Measurements from ENCODE around the gene ADAMTS16. TPM values are rescaled to one million over a fixed set of nuclear protein-coding genes. Genes with fewer than 3 reads are reported as not detected.

Gene ADAMTS16
- total RNA-seq, 1 experiment from 2014 or later = 30.1 TPM

DNA sequence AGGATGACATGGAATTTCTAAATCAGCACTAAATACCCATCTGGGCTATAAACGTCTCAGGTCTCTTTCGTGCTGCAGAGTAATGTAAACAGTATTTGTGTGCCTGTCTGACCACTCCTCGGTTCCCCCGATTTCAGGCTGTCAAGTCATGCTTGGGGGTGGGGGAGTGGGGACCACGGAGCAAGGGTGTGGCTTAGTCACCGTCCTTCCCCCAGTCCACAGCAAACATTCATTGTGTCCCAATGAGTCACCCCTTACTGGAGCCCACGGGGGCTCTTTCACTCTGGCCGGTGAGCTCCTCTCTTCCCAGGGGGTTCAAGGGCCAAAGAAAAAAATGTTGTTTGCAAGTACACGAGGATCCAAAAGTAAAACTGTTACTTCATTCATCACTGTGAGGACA, 210.0 kb downstream of the ADAMTS16 start:
- Mint-ChIP-seq H3K9me3 (peaks cover 16% of the 10 kb centered on the region), H3K27ac (no peak overlapping the region), H3K36me3 (no peaks in the 10 kb centered on the region), H3K27me3 (ENCODE audit: low read depth) (peaks cover 7% of the 10 kb centered on the region; the same call in 1 of the 2 replicates), H3K4me3 (no peak overlapping the region), H3K4me1 (peaks cover 9% of the 10 kb centered on the region; the same call in 1 of the 2 replicates)
- ATAC-seq = no peak
- POLR2A ChIA-PET = no interaction called here
- CTCF ChIA-PET = interaction anchor here (0.5 to 2.1 kb wide), 2 partner anchors 57 to 117 kb away, joined by 3 to 4 read pairs; no protein-coding TSS in a partner anchor
- DNase-seq (ENCODE audit: low spot score) = no peak
- no peak for TF ChIP-seq SMAD3 (CRISPR knock-in tag; IDR thresholded peaks at IDR 0.05; ENCODE audit: borderline replicate concordance)
- no peak for TF ChIP-seq NR2C2 (CRISPR knock-in tag; IDR thresholded peaks at IDR 0.05)
- TF ChIP-seq, protein P1, sequence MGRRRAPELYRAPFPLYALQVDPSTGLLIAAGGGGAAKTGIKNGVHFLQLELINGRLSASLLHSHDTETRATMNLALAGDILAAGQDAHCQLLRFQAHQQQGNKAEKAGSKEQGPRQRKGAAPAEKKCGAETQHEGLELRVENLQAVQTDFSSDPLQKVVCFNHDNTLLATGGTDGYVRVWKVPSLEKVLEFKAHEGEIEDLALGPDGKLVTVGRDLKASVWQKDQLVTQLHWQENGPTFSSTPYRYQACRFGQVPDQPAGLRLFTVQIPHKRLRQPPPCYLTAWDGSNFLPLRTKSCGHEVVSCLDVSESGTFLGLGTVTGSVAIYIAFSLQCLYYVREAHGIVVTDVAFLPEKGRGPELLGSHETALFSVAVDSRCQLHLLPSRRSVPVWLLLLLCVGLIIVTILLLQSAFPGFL (CRISPR knock-in tag; IDR thresholded peaks at IDR 0.05; ENCODE audit: borderline replicate concordance) = no peak
- no peak for TF ChIP-seq FOXP4 (CRISPR knock-in tag; IDR thresholded peaks at IDR 0.05)
- no peak for TF ChIP-seq PRRX2 (CRISPR knock-in tag; IDR thresholded peaks at IDR 0.05)
- TF ChIP-seq, protein P2, sequence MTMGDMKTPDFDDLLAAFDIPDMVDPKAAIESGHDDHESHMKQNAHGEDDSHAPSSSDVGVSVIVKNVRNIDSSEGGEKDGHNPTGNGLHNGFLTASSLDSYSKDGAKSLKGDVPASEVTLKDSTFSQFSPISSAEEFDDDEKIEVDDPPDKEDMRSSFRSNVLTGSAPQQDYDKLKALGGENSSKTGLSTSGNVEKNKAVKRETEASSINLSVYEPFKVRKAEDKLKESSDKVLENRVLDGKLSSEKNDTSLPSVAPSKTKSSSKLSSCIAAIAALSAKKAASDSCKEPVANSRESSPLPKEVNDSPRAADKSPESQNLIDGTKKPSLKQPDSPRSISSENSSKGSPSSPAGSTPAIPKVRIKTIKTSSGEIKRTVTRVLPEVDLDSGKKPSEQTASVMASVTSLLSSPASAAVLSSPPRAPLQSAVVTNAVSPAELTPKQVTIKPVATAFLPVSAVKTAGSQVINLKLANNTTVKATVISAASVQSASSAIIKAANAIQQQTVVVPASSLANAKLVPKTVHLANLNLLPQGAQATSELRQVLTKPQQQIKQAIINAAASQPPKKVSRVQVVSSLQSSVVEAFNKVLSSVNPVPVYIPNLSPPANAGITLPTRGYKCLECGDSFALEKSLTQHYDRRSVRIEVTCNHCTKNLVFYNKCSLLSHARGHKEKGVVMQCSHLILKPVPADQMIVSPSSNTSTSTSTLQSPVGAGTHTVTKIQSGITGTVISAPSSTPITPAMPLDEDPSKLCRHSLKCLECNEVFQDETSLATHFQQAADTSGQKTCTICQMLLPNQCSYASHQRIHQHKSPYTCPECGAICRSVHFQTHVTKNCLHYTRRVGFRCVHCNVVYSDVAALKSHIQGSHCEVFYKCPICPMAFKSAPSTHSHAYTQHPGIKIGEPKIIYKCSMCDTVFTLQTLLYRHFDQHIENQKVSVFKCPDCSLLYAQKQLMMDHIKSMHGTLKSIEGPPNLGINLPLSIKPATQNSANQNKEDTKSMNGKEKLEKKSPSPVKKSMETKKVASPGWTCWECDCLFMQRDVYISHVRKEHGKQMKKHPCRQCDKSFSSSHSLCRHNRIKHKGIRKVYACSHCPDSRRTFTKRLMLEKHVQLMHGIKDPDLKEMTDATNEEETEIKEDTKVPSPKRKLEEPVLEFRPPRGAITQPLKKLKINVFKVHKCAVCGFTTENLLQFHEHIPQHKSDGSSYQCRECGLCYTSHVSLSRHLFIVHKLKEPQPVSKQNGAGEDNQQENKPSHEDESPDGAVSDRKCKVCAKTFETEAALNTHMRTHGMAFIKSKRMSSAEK (CRISPR knock-in tag; IDR thresholded peaks at IDR 0.05; ENCODE audit: borderline replicate concordance) = no peak
- no peak for TF ChIP-seq AR (CRISPR knock-in tag; IDR thresholded peaks at IDR 0.05)
- TF ChIP-seq, protein P3, sequence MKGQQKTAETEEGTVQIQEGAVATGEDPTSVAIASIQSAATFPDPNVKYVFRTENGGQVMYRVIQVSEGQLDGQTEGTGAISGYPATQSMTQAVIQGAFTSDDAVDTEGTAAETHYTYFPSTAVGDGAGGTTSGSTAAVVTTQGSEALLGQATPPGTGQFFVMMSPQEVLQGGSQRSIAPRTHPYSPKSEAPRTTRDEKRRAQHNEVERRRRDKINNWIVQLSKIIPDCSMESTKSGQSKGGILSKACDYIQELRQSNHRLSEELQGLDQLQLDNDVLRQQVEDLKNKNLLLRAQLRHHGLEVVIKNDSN (CRISPR knock-in tag; IDR thresholded peaks at IDR 0.05) = no peak
- no peak for TF ChIP-seq ERG (CRISPR knock-in tag; IDR thresholded peaks at IDR 0.05)
- TF ChIP-seq ZNF263 (CRISPR knock-in tag; IDR thresholded peaks at IDR 0.05; ENCODE audit: low read depth) = no peak
- no peak for TF ChIP-seq FOXJ3 (CRISPR knock-in tag; IDR thresholded peaks at IDR 0.05; ENCODE audit: borderline replicate concordance)
- TF ChIP-seq, protein P4, sequence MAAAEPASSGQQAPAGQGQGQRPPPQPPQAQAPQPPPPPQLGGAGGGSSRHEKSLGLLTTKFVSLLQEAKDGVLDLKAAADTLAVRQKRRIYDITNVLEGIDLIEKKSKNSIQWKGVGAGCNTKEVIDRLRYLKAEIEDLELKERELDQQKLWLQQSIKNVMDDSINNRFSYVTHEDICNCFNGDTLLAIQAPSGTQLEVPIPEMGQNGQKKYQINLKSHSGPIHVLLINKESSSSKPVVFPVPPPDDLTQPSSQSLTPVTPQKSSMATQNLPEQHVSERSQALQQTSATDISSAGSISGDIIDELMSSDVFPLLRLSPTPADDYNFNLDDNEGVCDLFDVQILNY (CRISPR knock-in tag; IDR thresholded peaks at IDR 0.05) = no peak

Data from WTC11 (cell line).